ENCODE data around the gene HEATR5A. TPM values are rescaled to one million over a fixed set of nuclear protein-coding genes. Genes with fewer than 3 reads are reported as not detected.

The HEATR5A gene
- total RNA-seq, 6 experiments from 2014 or later: 59.7 to 83.3 (median 66.4) TPM

DNA sequence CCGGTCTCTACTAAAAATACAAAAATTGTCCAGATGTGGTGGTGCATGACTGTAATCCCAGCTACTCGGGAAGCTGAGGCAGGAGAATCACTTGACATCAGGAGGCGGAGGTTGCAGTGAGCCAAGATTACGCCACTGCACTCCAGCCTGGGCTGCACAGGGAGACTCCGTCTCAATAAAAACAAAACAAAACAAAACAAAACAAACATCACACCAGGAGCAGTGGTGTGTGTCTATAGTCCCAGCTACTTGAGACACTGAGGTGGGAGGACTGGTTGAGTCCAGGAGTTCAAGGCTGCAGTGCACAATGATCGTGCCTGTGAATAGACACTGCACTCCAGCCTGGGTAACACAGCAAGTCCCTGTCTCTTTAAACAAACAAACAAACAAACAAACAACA lies 123.2 kb downstream of the HEATR5A start:
- Mint-ChIP-seq H3K36me3 (ENCODE audit: low read depth) (peaks cover 21% of the 10 kb centered on the region; the same call in 1 of the 2 replicates), H3K27ac (no peak overlapping the region), H3K9me3 (no peaks in the 10 kb centered on the region), H3K4me3 (no peak overlapping the region), H3K27me3 (ENCODE audit: insufficient read depth) (no peaks in the 10 kb centered on the region), H3K4me1 (ENCODE audit: low read depth) (peaks cover 48% of the 10 kb centered on the region)
- DNase-seq: no peak
- no peak for TF ChIP-seq CTCF (IDR thresholded peaks at IDR 0.05)

GRCh38 chr14:31294746-31295405 lies 125.5 kb downstream of the HEATR5A start:
- Mint-ChIP-seq H3K27ac (peak overlapping the region; percentile 68), H3K4me3 (no peak overlapping the region; the same call in none of the 2 replicates), H3K4me1 (ENCODE audit: low read depth) (peaks cover 55% of the 10 kb centered on the region), H3K9me3 (no peaks in the 10 kb centered on the region), H3K27me3 (ENCODE audit: insufficient read depth) (no peaks in the 10 kb centered on the region), H3K36me3 (ENCODE audit: low read depth) (peaks cover 19% of the 10 kb centered on the region; the same call in 1 of the 2 replicates)
- DNase-seq: peak; percentile 27
- TF ChIP-seq CTCF (IDR thresholded peaks at IDR 0.05): no peak

- H3K36me3 Mint-ChIP-seq (ENCODE audit: low read depth): peaks cover 11% of the 10 kb centered on the region; the same call in 1 of the 2 replicates
- no peak for DNase-seq
- H3K9me3 Mint-ChIP-seq: no peaks in the 10 kb centered on the region
- 0 out of 2 replicates have a peak overlapping the region, but pooled peaks have one; percentile 17 for H3K4me3 Mint-ChIP-seq
- no peak for TF ChIP-seq CTCF (IDR thresholded peaks at IDR 0.05)
- H3K27me3 Mint-ChIP-seq (ENCODE audit: insufficient read depth): no peaks in the 10 kb centered on the region
- peaks cover 47% of the 10 kb centered on the region for H3K4me1 Mint-ChIP-seq (ENCODE audit: low read depth)
- peak overlapping the region; percentile 27; the same call in 1 of the 2 replicates for H3K27ac Mint-ChIP-seq
Observed at GRCh38 chr14:31292937-31293616, 127.3 kb downstream of the HEATR5A start.

GRCh38 chr14:31291210-31291609 lies 129.1 kb downstream of the HEATR5A start:
- Mint-ChIP-seq H3K4me3 (no peak overlapping the region), H3K27me3 (ENCODE audit: insufficient read depth) (peaks cover 2% of the 10 kb centered on the region; the same call in 1 of the 2 replicates), H3K27ac (peak overlapping the region; percentile 51), H3K4me1 (ENCODE audit: low read depth) (peaks cover 50% of the 10 kb centered on the region), H3K36me3 (ENCODE audit: low read depth) (peaks cover 19% of the 10 kb centered on the region), H3K9me3 (no peaks in the 10 kb centered on the region)
- no peak for TF ChIP-seq CTCF (IDR thresholded peaks at IDR 0.05)
- no peak for DNase-seq

DNA sequence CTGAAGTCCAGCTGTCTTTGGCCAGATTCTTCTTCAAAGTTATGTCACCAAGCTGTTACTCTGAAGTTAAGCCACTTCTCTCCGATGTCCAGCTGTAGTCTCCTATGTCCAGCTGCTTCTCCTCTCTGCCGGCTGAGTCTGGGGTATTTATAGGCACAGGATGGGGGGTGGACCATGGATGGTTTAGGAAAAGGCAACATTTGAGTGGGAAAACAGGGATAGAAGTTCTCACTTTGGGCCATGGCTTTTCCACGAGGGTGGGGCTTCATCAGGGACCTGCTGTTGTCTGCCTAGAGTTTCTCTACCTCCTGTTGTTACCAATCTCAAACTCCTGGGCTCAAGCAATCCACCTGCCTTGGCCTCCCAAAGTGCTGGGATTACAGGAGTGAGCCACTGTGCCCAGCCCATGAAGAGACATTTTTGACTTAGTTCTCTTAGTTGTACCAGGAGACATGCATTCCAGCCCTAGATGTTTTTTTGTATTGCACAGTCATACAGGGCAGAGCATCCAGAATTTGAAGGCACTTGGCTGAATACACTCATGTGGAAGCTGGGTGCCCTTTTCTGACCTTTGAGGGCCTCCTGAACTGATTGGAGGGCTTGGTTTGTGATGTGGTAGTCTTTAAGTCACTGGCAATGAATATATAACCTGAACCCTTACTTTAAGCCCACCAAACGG lies 132.9 kb downstream of the HEATR5A start:
- no peaks in the 10 kb centered on the region for H3K9me3 Mint-ChIP-seq
- peaks cover 14% of the 10 kb centered on the region for H3K36me3 Mint-ChIP-seq (ENCODE audit: low read depth)
- H3K27ac Mint-ChIP-seq: no peak overlapping the region
- peaks cover 2% of the 10 kb centered on the region; the same call in 1 of the 2 replicates for H3K27me3 Mint-ChIP-seq (ENCODE audit: insufficient read depth)
- no peak for TF ChIP-seq CTCF (IDR thresholded peaks at IDR 0.05)
- DNase-seq: no peak
- H3K4me1 Mint-ChIP-seq (ENCODE audit: low read depth): peaks cover 29% of the 10 kb centered on the region
- H3K4me3 Mint-ChIP-seq: no peak overlapping the region
